ENCODE measurements around the gene C2orf68.

GRCh38 chr2:85577063-85577385, 34.8 kb downstream of the C2orf68 start:
- TF ChIP-seq POLR2A (IDR thresholded peaks at IDR 0.05) (no peak), CTCF (IDR thresholded peaks at IDR 0.05) (no peak), POLR2AphosphoS5 (IDR thresholded peaks at IDR 0.05) (no peak)
